ENCODE data around the gene NEK7. TPM values are rescaled to one million over a fixed set of nuclear protein-coding genes. Genes with fewer than 3 reads are reported as not detected.
A peak's percentile ranks its signal among the peaks of the same experiment; 100 is the strongest.
"Not testable (repeated sequence)": the region's sequence is repeated elsewhere in the genome, so short reads cannot be mapped to it uniquely, and the experiment has no call there.

The NEK7 gene
- 142 TPM for polyA plus RNA-seq (2013, experiment 1 of 2; ENCODE audit: insufficient read length)
- 159 TPM for polyA plus RNA-seq (2013, experiment 2 of 2; ENCODE audit: insufficient read length)

GRCh38 chr1:198156745-198157240 is at the start of gene NEK7:
Gene NEK7 (plus strand): TSS chr1:198156998. CDS start chr1:198232581, 75,583 bp downstream.
- peak; percentile 92 for DNase-seq

GRCh38 chr1:198107091-198107501 is 49.7 kb upstream of the NEK7 start:
- DNase-seq = no peak

- DNase-seq = peak; percentile 71
Measured at GRCh38 chr1:198108636-198109370, 48.0 kb upstream of the NEK7 start.

GRCh38 chr1:198109371-198109715 is 47.5 kb upstream of the NEK7 start:
- no peak for DNase-seq

DNA sequence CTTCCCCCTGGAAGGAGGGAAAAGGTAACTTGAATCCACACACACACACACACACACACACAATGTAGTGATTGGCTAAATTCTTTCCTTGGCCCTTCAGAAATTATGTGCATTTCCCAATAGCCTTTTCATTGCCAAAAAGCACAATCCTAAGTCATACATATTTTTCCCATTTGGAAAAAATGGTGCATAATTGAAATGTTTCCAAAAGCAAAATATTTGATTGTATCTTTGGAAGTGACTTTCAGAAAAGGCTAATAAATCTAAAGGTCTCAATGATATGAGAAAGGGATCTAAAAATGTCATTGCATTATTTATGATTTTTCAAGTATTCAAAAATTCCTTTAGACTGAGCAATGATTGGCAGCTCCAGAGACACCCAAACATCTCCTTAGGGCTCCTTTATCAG is 43.5 kb upstream of the NEK7 start:
- peak; percentile 96 for DNase-seq

GRCh38 chr1:198116069-198116468 is 40.7 kb upstream of the NEK7 start:
- DNase-seq = no peak

DNA sequence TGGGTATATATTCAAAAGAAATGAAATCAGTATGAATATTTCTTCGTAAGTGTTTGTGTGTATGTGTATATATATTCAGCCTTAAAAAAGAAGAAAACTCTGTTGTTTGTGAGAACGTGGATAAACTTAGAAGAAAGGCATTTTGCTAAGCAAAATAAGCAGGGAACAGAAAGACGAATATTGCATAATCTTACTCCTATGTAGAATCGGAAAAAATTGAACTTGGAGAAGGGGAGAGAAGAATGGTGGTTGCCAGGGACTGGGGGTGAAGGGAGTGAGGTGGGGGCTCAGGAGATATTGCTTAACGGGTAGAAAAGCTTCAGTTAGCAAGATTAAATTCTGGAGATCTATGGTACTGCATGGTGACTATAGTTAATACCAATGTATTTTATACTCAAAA is 40.3 kb upstream of the NEK7 start:
- no peak for DNase-seq

DNA sequence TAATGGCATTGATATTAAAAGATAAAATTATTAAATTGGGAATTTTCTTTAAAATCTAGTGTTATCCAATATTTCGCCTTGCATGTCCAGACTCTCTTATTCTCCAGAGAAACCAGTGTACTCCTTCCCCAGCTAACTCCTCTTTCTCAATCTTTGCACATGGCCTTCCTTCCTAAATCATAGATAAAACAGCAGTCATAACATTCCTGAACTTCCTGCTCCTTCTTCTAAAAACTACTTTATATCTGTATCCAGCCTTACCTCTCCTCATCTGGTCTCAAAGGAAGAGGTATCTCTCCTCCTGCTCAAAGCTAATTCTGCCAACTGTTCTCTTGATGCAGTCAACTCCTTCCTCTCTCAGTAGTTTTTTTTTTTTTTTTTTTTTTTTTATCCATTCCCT is 39.5 kb upstream of the NEK7 start:
- no peak for DNase-seq

GRCh38 chr1:198118134-198118533 is 38.7 kb upstream of the NEK7 start:
- DNase-seq = peak; percentile 98

GRCh38 chr1:198119906-198120305 is 36.9 kb upstream of the NEK7 start:
- DNase-seq = peak; percentile 70

GRCh38 chr1:198121056-198121826 is 35.6 kb upstream of the NEK7 start:
- DNase-seq = peak; percentile 97

DNA sequence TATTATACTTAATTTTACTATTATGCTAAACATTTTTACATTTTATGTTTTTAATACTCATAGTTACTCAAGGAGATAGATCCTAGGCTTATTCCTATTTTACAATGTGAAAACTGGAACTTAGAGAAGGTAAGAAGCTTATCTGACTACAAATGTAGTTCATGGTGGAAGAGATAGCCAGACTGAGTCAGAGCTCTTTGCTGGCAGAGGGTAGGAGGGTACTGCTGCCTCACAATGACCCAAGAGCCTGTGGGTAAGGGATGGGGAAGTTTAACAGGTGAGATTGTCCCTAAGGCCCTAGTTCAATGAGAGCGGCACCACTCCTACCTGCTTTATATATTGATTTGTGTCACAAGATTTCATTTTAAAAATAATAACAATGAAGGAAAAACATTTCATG is 34.1 kb upstream of the NEK7 start:
- DNase-seq = no peak

DNA sequence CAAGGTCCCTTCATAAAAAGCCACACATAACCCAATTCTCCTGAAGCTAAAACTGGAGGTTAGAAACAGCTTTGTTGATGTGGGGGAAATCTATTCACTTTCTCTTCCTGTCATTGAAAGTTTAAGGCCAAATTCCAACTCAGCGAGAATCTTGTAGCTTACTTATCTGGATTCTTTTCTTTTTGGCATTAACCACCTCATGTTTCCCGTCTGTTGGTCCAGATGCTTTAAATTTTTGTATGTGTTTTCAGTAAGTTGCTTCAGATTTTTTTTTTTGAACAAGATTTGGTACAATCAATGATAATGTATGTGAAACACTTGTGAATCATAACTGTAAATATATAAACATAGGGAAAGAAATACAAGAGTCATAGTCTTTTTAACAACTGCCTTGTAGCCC is 33.7 kb upstream of the NEK7 start:
- peak; percentile 97 for DNase-seq

GRCh38 chr1:198124673-198125072 is 32.1 kb upstream of the NEK7 start:
- DNase-seq = no peak

DNA sequence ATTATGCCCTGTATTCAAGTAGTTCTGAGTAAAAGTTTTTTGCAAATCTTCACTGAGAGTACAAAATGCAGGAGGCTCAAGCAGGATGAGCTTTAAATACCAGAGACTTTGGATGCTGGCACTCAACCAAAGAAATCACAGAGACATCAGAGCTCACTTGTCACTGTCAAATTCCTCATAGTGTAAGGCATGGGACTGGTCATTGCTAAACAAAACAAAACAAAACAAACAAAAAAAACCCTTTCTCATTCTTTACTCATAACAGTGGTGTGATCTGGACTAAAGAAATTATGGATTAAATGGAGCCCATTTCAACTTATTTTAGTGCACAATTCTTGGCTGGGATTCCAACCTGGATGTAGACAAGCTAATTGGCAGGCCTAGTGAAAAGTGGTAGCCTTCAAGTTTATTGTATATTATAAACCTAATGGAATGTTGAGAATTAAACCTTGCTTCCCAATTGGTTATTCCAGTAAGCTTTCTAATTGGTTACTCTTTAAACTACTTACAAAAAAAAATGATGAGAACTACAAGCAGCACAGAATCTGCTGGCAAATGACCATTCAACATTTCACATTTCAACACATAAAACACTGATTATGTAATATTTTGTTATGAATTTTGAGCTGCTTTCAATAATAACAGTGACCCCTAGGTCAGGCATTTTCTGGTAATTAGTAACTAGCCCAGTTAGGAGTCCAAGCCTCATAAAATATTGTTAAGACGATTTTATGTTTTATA is 30.6 kb upstream of the NEK7 start:
- peak; percentile 95 for DNase-seq

GRCh38 chr1:198128533-198128932 is 28.3 kb upstream of the NEK7 start:
- DNase-seq = no peak

- not testable (repeated sequence) for DNase-seq
Measured at GRCh38 chr1:198130053-198130452, 26.7 kb upstream of the NEK7 start.

- DNase-seq = no peak
Measured at GRCh38 chr1:198132060-198132781, 24.6 kb upstream of the NEK7 start.

GRCh38 chr1:198134252-198134651 is 22.5 kb upstream of the NEK7 start:
- no peak for DNase-seq

DNA sequence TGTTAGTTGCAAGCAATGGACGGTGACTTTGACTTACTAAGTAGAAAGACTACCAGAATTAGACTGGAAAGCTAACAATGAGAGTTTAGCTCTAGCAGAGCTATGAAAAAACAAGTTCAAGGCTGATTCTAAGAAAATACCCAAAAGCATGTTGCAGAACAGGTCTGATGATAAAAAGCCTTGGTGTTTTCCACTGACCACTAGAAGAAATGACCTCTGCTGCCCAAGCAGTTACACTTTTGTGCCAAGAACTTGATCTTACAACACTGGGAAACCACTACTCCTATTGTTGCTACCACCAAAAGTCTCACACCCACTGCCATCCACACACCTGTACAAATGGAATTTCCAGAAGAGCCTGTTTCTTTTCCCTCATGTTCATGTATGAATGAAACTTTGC is 21.4 kb upstream of the NEK7 start:
- DNase-seq = no peak

DNA sequence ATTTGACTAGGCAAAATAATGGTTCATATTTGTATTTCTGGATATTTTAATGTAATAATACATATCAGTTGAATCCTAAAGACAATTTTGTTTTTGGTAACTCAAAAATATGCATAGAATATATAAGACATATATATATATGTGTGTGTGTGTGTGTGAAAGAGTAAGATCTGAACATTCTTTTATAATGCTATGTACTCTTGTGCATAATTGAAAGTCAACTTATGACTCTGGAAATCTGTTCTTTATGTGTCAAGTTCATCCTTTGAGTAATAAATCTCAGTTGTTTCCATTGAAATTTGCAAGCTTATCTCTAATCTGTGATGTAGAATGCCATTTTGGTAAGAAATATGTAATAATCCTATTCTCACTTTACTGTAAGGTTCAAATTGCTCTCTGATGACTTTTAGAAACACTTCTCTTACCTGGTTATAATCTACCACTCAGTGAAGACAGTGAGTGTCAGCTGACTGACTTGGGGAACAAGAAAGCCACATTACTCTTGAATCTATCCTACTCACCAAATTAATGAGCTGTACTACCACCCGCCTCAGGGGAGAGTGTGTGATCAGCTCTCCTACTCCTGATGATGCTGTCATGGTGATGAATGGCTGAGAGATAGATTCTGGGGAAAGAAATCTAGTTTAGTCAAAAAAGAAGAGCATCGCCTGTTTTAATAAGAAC is 15.0 kb upstream of the NEK7 start:
- no peak for DNase-seq

DNA sequence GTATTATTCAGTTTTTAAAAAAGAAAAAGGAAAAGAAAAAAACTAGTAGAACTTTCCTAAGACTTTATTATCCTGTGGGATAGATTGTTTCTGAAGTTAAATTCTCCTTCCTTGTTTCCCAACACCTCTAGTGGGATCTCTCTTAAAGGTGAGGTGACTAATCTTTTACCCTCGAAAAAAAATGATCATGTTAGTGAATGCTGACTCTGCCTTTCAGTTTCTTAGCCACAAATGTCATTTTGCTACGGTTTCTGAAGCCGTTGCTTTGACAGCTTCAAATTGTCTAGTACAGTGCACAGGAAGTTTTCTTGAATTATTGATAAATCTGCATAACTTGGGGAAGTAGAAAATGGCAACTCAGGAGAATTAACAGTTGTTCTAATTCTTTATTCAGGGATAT is 13.0 kb upstream of the NEK7 start:
- DNase-seq = no peak
